Measurements from ENCODE around the gene TBL1X. TPM values are rescaled to one million over a fixed set of nuclear protein-coding genes. Genes with fewer than 3 reads are reported as not detected.

The TBL1X gene
- total and polyA plus RNA-seq, 2 of the 8 experiments (the other 6 are each of a cell fraction or from before 2014, with no cell fraction given): 13.3 to 25.6 TPM

GRCh38 chrX:9467751-9468150, 2.9 kb downstream of the TBL1X start:
- H3K79me2 ChIP-seq (ENCODE audit: control insufficient read depth in 1 of 2, insufficient read depth in 2 of 2, low read length in 2 of 2): peaks cover 0 to 57% of the 10 kb centered on the region in 2 experiments; a peak in 2 of 4 replicates
- no peak overlapping the region for H3K4me3 ChIP-seq (ENCODE audit: extremely low read depth in 1 of 4, insufficient read depth in 2 of 4, low read depth in 3 of 4, low read length in 4 of 4)
- no peak overlapping the region for H2AK5ac ChIP-seq (ENCODE audit: low read depth, low read length)
- POLR2A ChIA-PET (ENCODE audit: partially characterized antibody): no interaction called here
- H3K27ac ChIP-seq (ENCODE audit: low read depth, low read length): no peak overlapping the region
- no peaks in the 10 kb centered on the region for H3K79me1 ChIP-seq (ENCODE audit: low read depth, low read length)
- H3K4ac ChIP-seq (replicated peaks; ENCODE audit: insufficient read length, low read depth, low read length): no peak overlapping the region
- H2BK12ac ChIP-seq (ENCODE audit: low read depth, low read length): no peak overlapping the region
- FAIRE-seq (no peak), DNase-seq (ENCODE audit: low read depth in 1 of 2, low spot score in 2 of 2) (no peak)
- H3K56ac ChIP-seq (replicated peaks; ENCODE audit: insufficient read length, low read depth, low read length): no peak overlapping the region
- peaks cover 10% of the 10 kb centered on the region; the same call in 1 of the 2 replicates for H3K23me2 ChIP-seq (ENCODE audit: low read depth, low read length)
- peaks cover 0 to 10% (median 3%) of the 10 kb centered on the region in 4 experiments; a peak in 2 of 7 replicates for H3K4me1 ChIP-seq (replicated peaks in 1 of 4; ENCODE audit: control insufficient read depth in 3 of 4, insufficient read depth in 4 of 4, low read length in 3 of 4)
- H3K4me2 ChIP-seq (ENCODE audit: insufficient read depth in 1 of 2, low read depth in 2 of 2, low read length in 2 of 2): peak overlapping the region; percentile 67 to 90; a peak in 3 of 4 replicates
- no peak overlapping the region for H4K5ac ChIP-seq (ENCODE audit: insufficient read length, low read depth, low read length)
- no peak overlapping the region for H2BK5ac ChIP-seq (ENCODE audit: low read depth, low read length)
- no peak overlapping the region for H3K9ac ChIP-seq (replicated peaks in 1 of 4; ENCODE audit: extremely low read depth in 1 of 4, low read depth in 3 of 4, low read length in 3 of 4)
- no peak overlapping the region for H2AFZ ChIP-seq (ENCODE audit: low read length)
- H3K18ac ChIP-seq (ENCODE audit: extremely low read depth, low read length): no peak overlapping the region
- H3K9me3 ChIP-seq (ENCODE audit: insufficient read depth in 2 of 2, low read depth in 1 of 2, low read length in 1 of 2): no peaks in the 10 kb centered on the region
- H4K8ac ChIP-seq (ENCODE audit: extremely low read depth, insufficient read depth, low read length): no peak overlapping the region
- CTCF ChIA-PET (ENCODE audit: partially characterized antibody): interaction anchor here (1.0 kb wide), 1 partner anchor 106 kb away, joined by 4 read pairs; no protein-coding TSS in a partner anchor
- H2BK15ac ChIP-seq (ENCODE audit: low read length): no peak overlapping the region
- 37% methylated on average over 6 of the region's 11 CpGs; no CpG with 5 or more reads in 1 of the 2 experiments for WGBS, 2 experiments (ENCODE audit: extremely low coverage in 1 of 2, insufficient coverage in 1 of 2, insufficient read length in 1 of 2, insufficient replicate concordance in 2 of 2, low coverage in 1 of 2, low lambda C conversion rate in 2 of 2, missing lambda C conversion rate in 1 of 2)
- no peak overlapping the region for H2BK120ac ChIP-seq (replicated peaks; ENCODE audit: low read depth, low read length)
- no peaks in the 10 kb centered on the region for H3K27me3 ChIP-seq (replicated peaks in 1 of 4; ENCODE audit: control insufficient read depth in 3 of 4, extremely low read depth in 1 of 4, insufficient read depth in 3 of 4, low read length in 3 of 4)
- peaks cover 0 to 3% (median 0%) of the 10 kb centered on the region in 4 experiments; a peak in 1 of 8 replicates for H3K36me3 ChIP-seq (ENCODE audit: control insufficient read depth in 2 of 4, insufficient read depth in 4 of 4, low read length in 3 of 4)
- peaks cover 0 to 4% of the 10 kb centered on the region in 2 experiments for H4K20me1 ChIP-seq (replicated peaks in 1 of 2; ENCODE audit: control insufficient read depth in 1 of 2, insufficient read depth in 2 of 2, low read length in 2 of 2)
- TF ChIP-seq CEBPB (IDR thresholded peaks at IDR 0.05; ENCODE audit: low read depth, low read length) (no peak), CTBP2 (IDR thresholded peaks at IDR 0.05; ENCODE audit: borderline replicate concordance, insufficient read depth, insufficient read length, low read length) (no peak), CBX5 (IDR thresholded peaks at IDR 0.05; ENCODE audit: low read depth, low read length) (no peak), KDM1A (IDR thresholded peaks at IDR 0.05; ENCODE audit: borderline replicate concordance, low read length) (no peak), CHD1 (IDR thresholded peaks at IDR 0.05; ENCODE audit: low read depth, low read length) (no peak), JUND (IDR thresholded peaks at IDR 0.05; ENCODE audit: low read length) (no peak), SIN3A (conservative IDR thresholded peaks at IDR 0.05 in 1 of 2, IDR thresholded peaks at IDR 0.05 in 1 of 2; ENCODE audit: low read depth in 1 of 2, low read length in 2 of 2) (no peak), NANOG (IDR thresholded peaks at IDR 0.05; ENCODE audit: insufficient read depth, low read depth, low read length, poor library complexity, severe bottlenecking) (no peak), SIX5 (IDR thresholded peaks at IDR 0.05; ENCODE audit: low read depth, low read length) (no peak), SUZ12 (IDR thresholded peaks at IDR 0.05; ENCODE audit: low read length) (no peak), CHD2 (IDR thresholded peaks at IDR 0.05; ENCODE audit: low read length) (no peak), RFX5 (IDR thresholded peaks at IDR 0.05; ENCODE audit: borderline replicate concordance, low read depth, low read length) (no peak)
- H3K14ac ChIP-seq (ENCODE audit: insufficient read length): no peak overlapping the region
- H2BK20ac ChIP-seq (ENCODE audit: low read length): no peak overlapping the region
- no peak overlapping the region for H3K23ac ChIP-seq (ENCODE audit: insufficient read length)
- no peak overlapping the region for H4K91ac ChIP-seq (replicated peaks; ENCODE audit: insufficient read length, low read length)

Data from H1 (cell line).